Measurements from ENCODE around the gene KCNMA1. TPM values are rescaled to one million over a fixed set of nuclear protein-coding genes. Genes with fewer than 3 reads are reported as not detected.

KCNMA1 gene
- polyA plus RNA-seq, 1 donor from 2014 or later, result 60.8 TPM

GRCh38 chr10:76864922-76865321, 772.7 kb downstream of the KCNMA1 start:
- Histone ChIP-seq H3K4me3 (ENCODE audit: low read length) (no peak overlapping the region), H3K79me2 (replicated peaks; ENCODE audit: insufficient read depth, low read length) (no peaks in the 10 kb centered on the region), H3K27ac (ENCODE audit: low read length) (no peak overlapping the region), H3F3A (ENCODE audit: insufficient read depth, low read length, poor library complexity, severe bottlenecking) (no peaks in the 10 kb centered on the region), H3K9me3 (ENCODE audit: low read length) (no peaks in the 10 kb centered on the region), H4K20me1 (ENCODE audit: insufficient read depth) (no peaks in the 10 kb centered on the region), H3K9me2 (ENCODE audit: insufficient read depth, low read length) (no peaks in the 10 kb centered on the region), H2AFZ (ENCODE audit: low read depth, low read length) (no peak overlapping the region), H3K36me3 (ENCODE audit: insufficient read depth, low read length) (no peaks in the 10 kb centered on the region), H3K9ac (ENCODE audit: low read length) (no peak overlapping the region), H3K4me2 (ENCODE audit: low read length) (no peak overlapping the region), H3K27me3 (ENCODE audit: insufficient read depth, low read depth, low read length) (no peaks in the 10 kb centered on the region)
- TF ChIP-seq EZH2 (IDR thresholded peaks at IDR 0.05; ENCODE audit: borderline replicate concordance, insufficient read depth, low read length, poor library complexity, severe bottlenecking) (no peak), TAF1 (IDR thresholded peaks at IDR 0.05; ENCODE audit: low read depth) (no peak), REST (IDR thresholded peaks at IDR 0.05; ENCODE audit: borderline replicate concordance) (no peak), MXI1 (conservative IDR thresholded peaks at IDR 0.05; ENCODE audit: poor library complexity, severe bottlenecking) (no peak), POLR2AphosphoS5 (IDR thresholded peaks at IDR 0.05) (no peak), SMC3 (conservative IDR thresholded peaks at IDR 0.05; ENCODE audit: poor library complexity) (no peak), EP300 (conservative IDR thresholded peaks at IDR 0.05; ENCODE audit: poor library complexity, severe bottlenecking) (no peak), RAD21 (conservative IDR thresholded peaks at IDR 0.05) (no peak), CTCF (IDR thresholded peaks at IDR 0.05; ENCODE audit: poor library complexity, severe bottlenecking) (no peak)

- no peak overlapping the region for H2AFZ ChIP-seq (ENCODE audit: low read depth, low read length)
- H3K9me2 ChIP-seq (ENCODE audit: insufficient read depth, low read length), result no peaks in the 10 kb centered on the region
- H3K27me3 ChIP-seq (ENCODE audit: insufficient read depth, low read depth, low read length), result no peaks in the 10 kb centered on the region
- H3K36me3 ChIP-seq (ENCODE audit: insufficient read depth, low read length), result no peaks in the 10 kb centered on the region
- no peaks in the 10 kb centered on the region for H3F3A ChIP-seq (ENCODE audit: insufficient read depth, low read length, poor library complexity, severe bottlenecking)
- no peak overlapping the region for H3K4me2 ChIP-seq (ENCODE audit: low read length)
- no peak overlapping the region for H3K9ac ChIP-seq (ENCODE audit: low read length)
- no peak for TF ChIP-seq POLR2AphosphoS5 (IDR thresholded peaks at IDR 0.05)
- TF ChIP-seq MXI1 (conservative IDR thresholded peaks at IDR 0.05; ENCODE audit: poor library complexity, severe bottlenecking), result no peak
- no peak for TF ChIP-seq EZH2 (IDR thresholded peaks at IDR 0.05; ENCODE audit: borderline replicate concordance, insufficient read depth, low read length, poor library complexity, severe bottlenecking)
- no peak for TF ChIP-seq TAF1 (IDR thresholded peaks at IDR 0.05; ENCODE audit: low read depth)
- no peak for TF ChIP-seq RAD21 (conservative IDR thresholded peaks at IDR 0.05)
- no peak for TF ChIP-seq CTCF (IDR thresholded peaks at IDR 0.05; ENCODE audit: poor library complexity, severe bottlenecking)
- TF ChIP-seq EP300 (conservative IDR thresholded peaks at IDR 0.05; ENCODE audit: poor library complexity, severe bottlenecking), result no peak
- TF ChIP-seq SMC3 (conservative IDR thresholded peaks at IDR 0.05; ENCODE audit: poor library complexity), result no peak
- H4K20me1 ChIP-seq (ENCODE audit: insufficient read depth), result no peaks in the 10 kb centered on the region
- no peak overlapping the region for H3K4me3 ChIP-seq (ENCODE audit: low read length)
- H3K9me3 ChIP-seq (ENCODE audit: low read length), result no peaks in the 10 kb centered on the region
- H3K79me2 ChIP-seq (replicated peaks; ENCODE audit: insufficient read depth, low read length), result no peaks in the 10 kb centered on the region
- no peak overlapping the region for H3K27ac ChIP-seq (ENCODE audit: low read length)
Observed at GRCh38 chr10:76858721-76859120, 778.9 kb downstream of the KCNMA1 start.

Measured in neural cell (in vitro differentiated cells).